Erythroblast (primary cell): Measurements from ENCODE around the gene SLC24A3.
"Not testable (repeated sequence)": the region's sequence is repeated elsewhere in the genome, so short reads cannot be mapped to it uniquely, and the experiment has no call there.

Source experiments
- GATA1 ChIP-seq: IDR thresholded peaks from 2 replicates; pipeline ENCODE4 v1.6.1; 2011; ENCODE audit warnings: low read depth, mild to moderate bottlenecking, control low read depth, low read length, moderate library complexity
- POLR2A ChIP-seq: IDR thresholded peaks from 2 replicates; pipeline ENCODE4 v1.6.1; 2011; ENCODE audit warnings: mild to moderate bottlenecking, low read length

GRCh38 chr20:19678591-19678990 is 466.1 kb downstream of the SLC24A3 start:
- TF ChIP-seq POLR2A, GATA1: not testable (repeated sequence)
